Fibroblast of the conjunctiva (primary cell): ENCODE results near the gene CDC25B.

ENCODE experiments used
- DNase-seq: peaks from one replicate; pipeline ENCODE4 v3.0.0-alpha.2; 2010; ENCODE audit warnings: low read depth

CDC25B gene

GRCh38 chr20:3804254-3804751 lies 8.2 kb downstream of the CDC25B start:
- DNase-seq = no peak

DNA sequence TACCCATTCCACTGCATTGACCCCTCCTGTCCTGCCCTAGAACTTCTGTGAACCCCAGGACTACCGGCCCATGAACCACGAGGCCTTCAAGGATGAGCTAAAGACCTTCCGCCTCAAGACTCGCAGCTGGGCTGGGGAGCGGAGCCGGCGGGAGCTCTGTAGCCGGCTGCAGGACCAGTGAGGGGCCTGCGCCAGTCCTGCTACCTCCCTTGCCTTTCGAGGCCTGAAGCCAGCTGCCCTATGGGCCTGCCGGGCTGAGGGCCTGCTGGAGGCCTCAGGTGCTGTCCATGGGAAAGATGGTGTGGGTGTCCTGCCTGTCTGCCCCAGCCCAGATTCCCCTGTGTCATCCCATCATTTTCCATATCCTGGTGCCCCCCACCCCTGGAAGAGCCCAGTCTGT lies 8.7 kb downstream of the CDC25B start:
- no peak for DNase-seq

GRCh38 chr20:3808544-3808943 lies 12.4 kb downstream of the CDC25B start:
- no peak for DNase-seq

- peak; percentile 99 for DNase-seq
Measured at GRCh38 chr20:3811467-3812258, 15.6 kb downstream of the CDC25B start.

- DNase-seq = no peak
Measured at GRCh38 chr20:3812259-3812681, 16.2 kb downstream of the CDC25B start.

GRCh38 chr20:3812975-3813847 lies 17.1 kb downstream of the CDC25B start:
- no peak for DNase-seq

DNA sequence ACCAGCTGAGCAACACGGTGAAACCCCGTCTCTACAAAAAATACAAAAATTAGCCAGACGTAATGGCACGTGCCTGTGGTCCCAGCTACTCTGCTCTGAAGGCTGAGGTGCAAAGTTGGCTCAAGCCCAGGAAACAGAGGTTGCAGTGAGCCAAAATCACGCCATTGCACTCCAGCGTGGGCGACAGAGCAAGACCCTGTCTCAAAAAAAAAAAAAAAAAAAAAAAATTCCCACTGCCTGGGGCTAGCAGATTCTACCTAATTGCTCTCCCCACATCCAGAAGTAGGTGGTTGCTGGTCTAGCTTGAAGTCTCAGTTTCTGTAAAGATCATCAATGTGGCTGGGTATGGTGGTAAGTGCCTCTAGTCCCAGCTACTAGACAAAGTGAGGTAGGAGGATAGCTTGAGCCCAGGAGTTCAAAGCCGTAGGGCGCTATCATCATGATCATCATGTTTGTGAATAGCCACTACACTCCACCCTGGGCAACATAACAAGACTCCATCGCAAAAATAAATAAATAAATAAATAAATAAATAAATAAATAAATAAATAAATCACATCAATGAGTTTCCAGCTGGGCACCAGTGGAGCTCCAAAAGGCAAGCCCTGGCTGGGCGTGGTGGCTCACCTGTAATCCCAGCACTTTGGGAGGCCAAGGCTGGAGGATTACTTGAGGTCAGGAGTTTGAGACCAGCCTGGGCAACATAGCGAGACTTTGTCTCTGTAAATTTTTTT lies 17.9 kb downstream of the CDC25B start:
- DNase-seq = no peak

DNA sequence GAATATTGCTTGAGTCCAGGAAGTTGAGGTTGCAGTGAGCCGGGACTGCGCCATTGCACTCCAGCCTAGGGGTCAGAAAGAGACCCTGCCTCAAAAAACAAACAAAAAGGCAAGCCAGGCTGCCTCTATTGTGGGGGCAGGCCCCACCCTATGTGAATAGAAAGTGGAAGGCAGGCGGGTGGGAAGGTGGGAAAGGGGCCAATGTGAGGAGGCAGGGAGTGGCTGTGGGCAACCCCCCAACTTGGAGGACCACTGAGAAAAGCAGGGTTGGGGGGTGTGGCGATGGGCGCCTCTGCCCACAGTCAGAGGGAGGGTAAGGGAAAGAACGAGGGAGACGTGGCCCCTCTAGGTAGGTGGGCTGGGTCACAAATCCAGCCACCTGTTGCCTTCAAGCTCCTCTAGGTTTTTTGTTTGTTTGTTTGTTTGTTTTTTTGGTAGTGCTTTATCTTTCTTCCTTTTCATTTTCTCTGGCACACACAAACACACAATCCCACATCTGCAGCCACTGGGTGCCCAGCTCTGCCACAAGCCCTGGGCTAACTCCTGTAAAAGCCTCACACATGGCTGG lies 18.9 kb downstream of the CDC25B start:
- no peak for DNase-seq

GRCh38 chr20:3815703-3816315 lies 19.7 kb downstream of the CDC25B start:
- DNase-seq = no peak

DNA sequence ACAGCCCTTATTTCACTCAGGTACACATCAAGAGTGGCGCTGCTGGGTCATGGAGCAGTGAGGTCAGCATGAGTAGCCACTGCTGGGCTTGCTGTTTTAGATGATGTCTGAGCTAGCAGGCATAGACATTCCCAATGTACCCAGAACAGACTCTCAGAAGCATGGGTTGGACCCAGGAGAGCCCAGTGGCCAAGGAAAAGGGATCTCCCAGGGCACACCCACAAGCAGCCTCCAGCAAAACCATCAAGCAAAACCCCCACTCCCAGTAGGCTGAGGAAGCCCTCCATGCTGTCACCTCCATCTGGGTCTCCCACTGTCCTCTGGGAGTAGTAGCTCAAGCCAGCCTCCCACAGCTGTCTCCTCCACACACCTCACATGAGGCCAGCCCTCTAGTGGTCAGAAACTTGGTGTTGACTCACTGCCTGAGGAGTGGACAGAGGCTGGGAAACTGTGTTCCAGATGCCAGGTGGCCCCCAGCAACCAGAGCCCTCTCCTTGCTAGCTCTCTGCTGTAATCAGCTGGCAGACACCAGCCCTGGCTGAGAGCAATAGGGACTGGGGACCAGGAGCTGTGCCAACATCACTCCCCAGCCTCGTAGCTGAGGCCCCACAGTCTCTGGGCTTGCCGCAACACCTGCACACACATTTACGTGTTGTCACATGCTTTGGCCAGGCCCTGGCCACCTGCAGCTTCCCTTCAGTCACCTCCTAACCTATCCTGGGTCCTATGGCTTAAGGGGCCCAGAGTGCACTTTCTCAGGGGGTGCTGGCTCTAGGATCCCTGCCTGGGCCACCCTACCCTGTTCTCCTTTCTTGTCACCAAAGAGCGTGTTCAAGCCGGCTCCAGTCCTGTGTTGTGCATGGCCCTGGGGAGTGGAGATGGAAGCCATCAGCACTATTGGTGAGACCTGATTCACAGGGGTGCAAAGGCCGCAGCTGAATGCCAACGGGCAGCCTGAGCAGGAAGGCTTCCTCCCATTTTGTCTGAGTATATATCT lies 22.3 kb downstream of the CDC25B start:
- peak; percentile 56 for DNase-seq

GRCh38 chr20:3819411-3820047 lies 23.4 kb downstream of the CDC25B start:
- DNase-seq = no peak

- peak; percentile 89 for DNase-seq
Measured at GRCh38 chr20:3820048-3820900, 24.2 kb downstream of the CDC25B start, which contains the start of gene AP5S1. Gene AP5S1, plus strand, starts transcription at chr20:3820547. Its CDS starts 1,571 bp downstream, at chr20:3822118.

DNA sequence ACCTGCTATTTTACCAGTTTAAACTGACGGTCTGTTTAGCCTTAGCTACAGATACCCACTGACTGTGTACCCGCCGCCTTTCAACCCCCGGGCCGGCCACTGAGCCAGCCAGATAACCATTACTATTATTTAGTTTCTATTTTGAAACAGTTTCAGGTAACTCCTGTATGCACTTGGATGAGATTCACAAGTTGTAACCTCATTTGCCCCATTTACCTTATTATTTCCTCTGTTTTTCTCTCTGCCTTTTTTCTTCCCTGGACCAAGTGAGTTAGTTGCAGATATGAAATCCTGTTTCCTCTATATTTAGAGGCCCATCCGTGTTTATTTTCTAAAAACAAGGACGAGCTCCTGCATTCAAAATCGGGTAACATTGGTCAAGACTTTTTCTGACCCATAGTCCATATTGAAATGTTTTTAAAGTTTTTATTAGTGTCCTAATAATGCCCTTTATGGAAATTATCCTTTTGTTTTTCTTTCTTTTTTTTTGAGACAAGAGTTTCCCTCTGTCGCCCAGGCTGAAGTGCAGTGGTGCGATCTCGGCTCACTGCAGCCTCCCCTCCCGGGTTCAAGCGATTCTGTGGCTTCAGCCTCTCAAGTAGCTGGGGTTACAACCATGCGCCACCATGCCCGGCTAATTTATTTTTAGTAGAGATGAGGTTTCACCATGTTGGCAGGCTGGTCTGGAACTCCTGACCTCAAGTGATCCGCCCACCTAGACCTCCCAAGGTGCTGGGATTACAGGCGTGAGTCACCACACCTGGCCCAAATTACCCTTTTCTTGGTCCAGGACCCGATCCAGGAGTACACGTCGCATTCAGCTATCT lies 25.0 kb downstream of the CDC25B start:
- no peak for DNase-seq

DNA sequence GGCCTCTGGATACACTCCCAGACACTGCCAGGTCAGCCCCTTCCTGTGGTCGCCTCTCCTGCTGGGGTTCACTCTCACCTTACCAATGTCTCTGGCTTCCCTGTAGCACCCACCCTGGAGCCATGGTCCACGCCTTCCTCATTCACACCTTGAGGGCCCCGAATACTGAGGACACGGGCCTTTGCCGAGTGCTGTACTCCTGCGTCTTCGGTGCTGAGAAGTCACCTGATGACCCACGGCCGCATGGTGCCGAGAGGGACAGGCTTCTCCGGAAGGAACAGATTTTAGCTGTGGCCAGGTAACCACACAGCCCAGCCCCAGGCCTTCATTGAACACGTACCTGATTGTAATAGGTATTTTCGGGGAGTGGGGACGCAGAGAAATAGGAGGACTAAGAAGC lies 25.9 kb downstream of the CDC25B start:
- no peak for DNase-seq

DNA sequence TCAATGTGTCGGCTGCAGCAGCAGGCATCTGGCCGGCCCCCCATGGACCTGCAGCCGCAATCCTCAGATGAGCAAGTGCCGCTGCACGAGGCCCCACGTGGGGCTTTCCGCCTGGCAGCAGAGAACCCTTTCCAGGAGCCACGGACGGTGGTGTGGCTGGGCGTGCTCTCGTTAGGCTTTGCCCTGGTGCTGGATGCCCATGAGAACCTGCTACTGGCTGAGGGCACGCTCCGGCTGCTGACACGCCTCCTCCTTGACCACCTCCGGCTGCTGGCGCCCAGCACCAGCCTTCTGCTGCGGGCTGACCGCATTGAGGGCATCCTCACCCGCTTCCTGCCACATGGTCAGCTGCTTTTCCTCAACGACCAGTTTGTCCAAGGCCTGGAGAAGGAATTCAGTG lies 27.8 kb downstream of the CDC25B start:
- DNase-seq = no peak

- no peak for DNase-seq
Measured at GRCh38 chr20:3825526-3825925, 29.4 kb downstream of the CDC25B start.

GRCh38 chr20:3826420-3826819 lies 30.3 kb downstream of the CDC25B start:
- no peak for DNase-seq

GRCh38 chr20:3828798-3829197 lies 32.7 kb downstream of the CDC25B start:
- DNase-seq = no peak
